NOMO-1 (cell line): ENCODE results near the gene HMCES.
"Not testable (repeated sequence)": the region's sequence is repeated elsewhere in the genome, so short reads cannot be mapped to it uniquely, and the experiment has no call there.

Source experiments
- DNase-seq, 2 experiments: peaks; one replicate each; lab custom pipeline; 2025; ENCODE audit not compliant: unreplicated experiment in 2 of 2; lab: John Stamatoyannopoulos, UW

The HMCES gene

GRCh38 chr3:129343643-129344360 lies 65.1 kb downstream of the HMCES start:
- DNase-seq, result peak; percentile 32 to 59

- no peak for DNase-seq
These were observed 66.0 kb downstream of the HMCES start for GRCh38 chr3:129344540-129345220.

- no peak for DNase-seq
These were observed 66.6 kb downstream of the HMCES start for GRCh38 chr3:129345281-129345680.

GRCh38 chr3:129345971-129346370 lies 67.3 kb downstream of the HMCES start:
- no peak for DNase-seq

GRCh38 chr3:129346695-129347457 lies 68.2 kb downstream of the HMCES start:
- no peak for DNase-seq

- no peak for DNase-seq
These were observed 68.8 kb downstream of the HMCES start for GRCh38 chr3:129347458-129347845.

GRCh38 chr3:129348734-129349133 lies 70.1 kb downstream of the HMCES start:
- DNase-seq, result peak; percentile 39 to 56

- DNase-seq, result not testable (repeated sequence)
These were observed 70.5 kb downstream of the HMCES start for GRCh38 chr3:129349169-129349568.

GRCh38 chr3:129349791-129350190 lies 71.1 kb downstream of the HMCES start:
- DNase-seq, result no peak

GRCh38 chr3:129352045-129352444 lies 73.4 kb downstream of the HMCES start:
- DNase-seq, result no peak

- no peak for DNase-seq
These were observed 74.2 kb downstream of the HMCES start for GRCh38 chr3:129352650-129353588.

- DNase-seq, result no peak
These were observed 74.9 kb downstream of the HMCES start for GRCh38 chr3:129353589-129353941.
